GM23338 (cell line): ENCODE data around the gene CRYZL1.

Experiments used
- CREB1 ChIP-seq: fragments of 250-450 bp; sonication (Bioruptor Pico); IDR thresholded peaks from 2 replicates; pipeline ENCODE4 v1.5.0; 2020; ENCODE audit warnings: low read depth, mild to moderate bottlenecking, moderate library complexity
- EZH2 ChIP-seq: fragments of 200-600 bp; sonication (generic); IDR thresholded peaks from one replicate; pipeline ENCODE4 v1.8.0; 2017; ENCODE audit warnings: antibody characterized with exemption, mild to moderate bottlenecking, low read depth; ENCODE audit not compliant: unreplicated experiment
- EZH2phosphoT487 ChIP-seq: fragments of 200-600 bp; sonication (generic); IDR thresholded peaks from one replicate; pipeline ENCODE4 v1.8.1; 2018; ENCODE audit warnings: antibody characterized with exemption; ENCODE audit not compliant: unreplicated experiment
- JUNB ChIP-seq: IDR thresholded peaks from one replicate; pipeline ENCODE4 v1.6.1; 2016; ENCODE audit warnings: antibody characterized with exemption; ENCODE audit not compliant: unreplicated experiment
- POLR2AphosphoS5 ChIP-seq: IDR thresholded peaks from 2 replicates; pipeline ENCODE4 v1.6.1; 2016; ENCODE audit warnings: antibody characterized with exemption, low read depth
- REST ChIP-seq: IDR thresholded peaks from one replicate; pipeline ENCODE4 v1.6.1; 2018; ENCODE audit warnings: antibody characterized with exemption; ENCODE audit not compliant: unreplicated experiment
- STAT1 ChIP-seq: IDR thresholded peaks from one replicate; pipeline ENCODE4 v1.6.1; 2016; ENCODE audit warnings: antibody characterized with exemption; ENCODE audit not compliant: unreplicated experiment
- ZNF114 ChIP-seq: fragments of 250-450 bp; sonication (Bioruptor Pico); IDR thresholded peaks from 2 replicates; pipeline ENCODE4 v1.5.0; 2020; ENCODE audit warnings: mild to moderate bottlenecking, moderate library complexity
- TF ChIP-seq, protein P1 (sequence below), 2 experiments: fragments of 200-600 bp in 1 of 2; sonication (generic) in 1 of 2; conservative IDR thresholded peaks; 2 replicates each; pipeline versions ENCODE4 v1.5.1 to v1.6.1; 2016 to 2017; ENCODE audit warnings: antibody characterized with exemption in 2 of 2, low read depth in 2 of 2, mild to moderate bottlenecking in 2 of 2, moderate library complexity in 1 of 2
- TF ChIP-seq, protein P2 (sequence below): IDR thresholded peaks from 2 replicates; pipeline ENCODE4 v1.6.1; 2016; ENCODE audit warnings: antibody characterized with exemption

DNA sequence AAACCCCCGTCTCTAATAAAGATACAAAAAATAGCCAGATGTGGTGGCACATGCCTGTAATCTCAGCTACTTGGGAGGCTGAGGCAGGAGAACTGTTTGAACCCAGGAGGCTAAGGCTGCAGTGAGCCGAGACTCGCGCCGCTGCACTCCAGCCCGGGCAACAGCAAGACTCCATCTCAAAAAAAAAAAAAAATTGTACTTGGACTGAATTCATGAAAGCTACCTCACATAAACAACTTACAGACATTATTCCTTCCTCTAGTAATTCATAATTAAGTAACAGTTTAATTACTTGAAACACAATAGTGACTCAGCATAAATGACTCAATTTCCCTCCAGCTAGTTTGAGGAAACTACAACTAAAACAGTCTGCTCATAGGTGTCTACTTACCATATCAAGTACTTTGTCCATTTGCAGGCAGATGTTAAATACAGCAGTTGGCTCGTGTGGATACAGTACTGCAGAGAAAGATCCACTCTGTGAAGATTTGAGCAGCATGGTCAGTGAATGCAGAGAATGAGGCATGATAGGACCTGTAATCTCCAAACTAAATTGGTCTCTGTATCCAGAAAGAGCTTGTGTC is 62.5 kb downstream of the CRYZL1 start:
- TF ChIP-seq POLR2AphosphoS5 (no peak), REST (no peak), EZH2 (no peak), ZNF114 (CRISPR knock-in tag) (no peak), EZH2phosphoT487 (no peak), CREB1 (CRISPR knock-in tag) (no peak), JUNB (no peak), STAT1 (no peak)
- TF ChIP-seq, protein P1, sequence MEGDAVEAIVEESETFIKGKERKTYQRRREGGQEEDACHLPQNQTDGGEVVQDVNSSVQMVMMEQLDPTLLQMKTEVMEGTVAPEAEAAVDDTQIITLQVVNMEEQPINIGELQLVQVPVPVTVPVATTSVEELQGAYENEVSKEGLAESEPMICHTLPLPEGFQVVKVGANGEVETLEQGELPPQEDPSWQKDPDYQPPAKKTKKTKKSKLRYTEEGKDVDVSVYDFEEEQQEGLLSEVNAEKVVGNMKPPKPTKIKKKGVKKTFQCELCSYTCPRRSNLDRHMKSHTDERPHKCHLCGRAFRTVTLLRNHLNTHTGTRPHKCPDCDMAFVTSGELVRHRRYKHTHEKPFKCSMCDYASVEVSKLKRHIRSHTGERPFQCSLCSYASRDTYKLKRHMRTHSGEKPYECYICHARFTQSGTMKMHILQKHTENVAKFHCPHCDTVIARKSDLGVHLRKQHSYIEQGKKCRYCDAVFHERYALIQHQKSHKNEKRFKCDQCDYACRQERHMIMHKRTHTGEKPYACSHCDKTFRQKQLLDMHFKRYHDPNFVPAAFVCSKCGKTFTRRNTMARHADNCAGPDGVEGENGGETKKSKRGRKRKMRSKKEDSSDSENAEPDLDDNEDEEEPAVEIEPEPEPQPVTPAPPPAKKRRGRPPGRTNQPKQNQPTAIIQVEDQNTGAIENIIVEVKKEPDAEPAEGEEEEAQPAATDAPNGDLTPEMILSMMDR (conservative IDR thresholded peaks at IDR 0.05; ENCODE audit: low read depth in 2 of 2), result no peak
- TF ChIP-seq, protein P2, sequence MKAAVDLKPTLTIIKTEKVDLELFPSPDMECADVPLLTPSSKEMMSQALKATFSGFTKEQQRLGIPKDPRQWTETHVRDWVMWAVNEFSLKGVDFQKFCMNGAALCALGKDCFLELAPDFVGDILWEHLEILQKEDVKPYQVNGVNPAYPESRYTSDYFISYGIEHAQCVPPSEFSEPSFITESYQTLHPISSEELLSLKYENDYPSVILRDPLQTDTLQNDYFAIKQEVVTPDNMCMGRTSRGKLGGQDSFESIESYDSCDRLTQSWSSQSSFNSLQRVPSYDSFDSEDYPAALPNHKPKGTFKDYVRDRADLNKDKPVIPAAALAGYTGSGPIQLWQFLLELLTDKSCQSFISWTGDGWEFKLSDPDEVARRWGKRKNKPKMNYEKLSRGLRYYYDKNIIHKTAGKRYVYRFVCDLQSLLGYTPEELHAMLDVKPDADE, result no peak
